ENCODE results near the gene ZDHHC3.

The ZDHHC3 gene

DNA sequence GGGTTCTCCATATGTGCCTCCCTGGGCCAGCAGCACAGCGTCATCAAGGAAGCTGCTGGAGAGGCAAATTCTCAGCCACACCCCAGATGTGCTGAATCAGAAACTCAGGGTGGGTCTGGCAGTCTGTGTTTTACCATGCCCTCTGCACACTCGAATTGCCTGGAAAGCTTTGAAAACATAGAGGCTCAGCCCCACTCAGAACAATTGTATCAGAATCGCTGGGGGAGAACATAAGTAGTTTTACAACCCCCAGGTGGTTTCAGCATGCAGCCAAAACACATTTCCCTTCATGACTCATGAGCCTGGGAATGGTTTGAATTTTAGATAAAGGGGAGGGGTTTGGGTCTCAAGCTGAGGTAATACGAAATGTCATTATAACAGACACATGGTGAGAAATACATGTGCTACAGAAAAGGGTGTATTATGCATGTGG is 92.0 kb downstream of the ZDHHC3 start:
- no peaks in the 10 kb centered on the region for H3K36me3 ChIP-seq (ENCODE audit: control insufficient read depth in 1 of 2, insufficient read depth in 2 of 2, low read depth in 1 of 2, low read length in 2 of 2)
- no peak overlapping the region for H3K4me3 ChIP-seq (ENCODE audit: insufficient read depth in 1 of 2, low read depth in 1 of 2, low read length in 2 of 2)
- H3K9ac ChIP-seq (ENCODE audit: low read length): peak overlapping the region; percentile 11
- no peak overlapping the region for H2BK12ac ChIP-seq (ENCODE audit: low read length in 2 of 2)
- peak overlapping the region; percentile 84 for H2BK5ac ChIP-seq (ENCODE audit: low read depth, low read length, poor library complexity, severe bottlenecking)
- H3K4me1 ChIP-seq (ENCODE audit: control insufficient read depth, insufficient read depth, low read depth, low read length): peaks cover 27% of the 10 kb centered on the region
- peak overlapping the region; percentile 99 for H2AK5ac ChIP-seq (ENCODE audit: low read length, severe bottlenecking)
- no peak overlapping the region for H3K23ac ChIP-seq (ENCODE audit: low read length in 2 of 2)
- H2BK15ac ChIP-seq (ENCODE audit: low read depth, poor library complexity, severe bottlenecking): peak overlapping the region; percentile 85
- H3K27ac ChIP-seq (ENCODE audit: low read length, poor library complexity, severe bottlenecking): peak overlapping the region; percentile 83
- no peaks in the 10 kb centered on the region for H3K9me3 ChIP-seq (ENCODE audit: control insufficient read depth, low read length)
- no peak overlapping the region for H2BK120ac ChIP-seq (ENCODE audit: low read depth, low read length)
- peak; percentile 41 for DNase-seq
- no peaks in the 10 kb centered on the region for H3K79me1 ChIP-seq (replicated peaks; ENCODE audit: low read length, poor library complexity, severe bottlenecking)
- H3K4me2 ChIP-seq (ENCODE audit: low read length, poor library complexity, severe bottlenecking): peak overlapping the region; percentile 32
- peak overlapping the region; percentile 16 for H4K8ac ChIP-seq (ENCODE audit: low read length)
- no peaks in the 10 kb centered on the region for H3K27me3 ChIP-seq (ENCODE audit: control insufficient read depth in 1 of 2, insufficient read depth in 1 of 2, low read length in 2 of 2)
- H4K91ac ChIP-seq (ENCODE audit: low read length): peak overlapping the region; percentile 6
- H3K14ac ChIP-seq (ENCODE audit: low read length in 2 of 2): no peak overlapping the region
- H3K4ac ChIP-seq (ENCODE audit: low read depth in 1 of 2, low read length in 2 of 2): no peak overlapping the region
- no peak overlapping the region for H2AFZ ChIP-seq (ENCODE audit: low read depth, low read length)
- 0% methylated on average over 3 of the region's 4 CpGs for WGBS
- H3K18ac ChIP-seq (ENCODE audit: low read depth in 1 of 2, low read length in 2 of 2): no peak overlapping the region

DNA sequence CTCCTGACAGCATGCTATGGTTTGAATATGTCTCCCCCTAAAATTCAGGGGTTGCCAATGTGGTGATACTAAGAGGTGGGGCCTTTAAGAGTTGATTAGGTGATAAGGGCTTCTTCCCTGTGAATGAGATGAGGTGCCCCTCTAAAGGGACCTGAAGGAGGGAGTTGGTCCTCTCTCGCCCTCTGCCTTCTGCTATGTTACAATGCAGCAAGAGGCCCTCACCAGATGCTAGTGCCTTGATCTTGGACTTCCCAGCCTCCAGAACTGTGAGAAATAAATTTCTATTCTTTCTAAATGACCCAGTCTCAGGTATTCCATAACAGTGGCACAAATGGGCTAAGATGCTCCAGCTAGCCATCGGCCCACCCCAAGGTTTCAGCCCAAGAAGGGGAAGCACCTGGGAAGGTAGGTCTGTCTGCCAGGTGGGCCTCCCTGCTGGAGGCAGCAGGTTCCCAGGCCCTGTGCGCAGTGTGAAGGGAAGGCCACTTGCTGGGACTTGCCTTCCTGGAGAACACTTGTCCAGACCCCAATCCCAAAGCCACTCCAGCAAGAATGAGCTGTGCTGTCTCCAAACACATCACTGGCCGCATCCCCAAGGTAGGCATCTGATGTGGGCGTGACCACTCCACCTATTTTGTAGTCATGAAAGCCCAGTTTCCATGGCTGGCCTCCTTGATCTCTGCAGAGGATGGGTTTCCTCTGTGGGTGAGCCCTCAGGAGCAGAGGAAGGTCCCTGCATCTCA is 92.6 kb downstream of the ZDHHC3 start:
- H3K27me3 ChIP-seq (ENCODE audit: control insufficient read depth in 1 of 2, insufficient read depth in 1 of 2, low read length in 2 of 2): no peaks in the 10 kb centered on the region
- no peaks in the 10 kb centered on the region for H3K9me3 ChIP-seq (ENCODE audit: control insufficient read depth, low read length)
- no peaks in the 10 kb centered on the region for H3K79me1 ChIP-seq (replicated peaks; ENCODE audit: low read length, poor library complexity, severe bottlenecking)
- peak overlapping the region; percentile 11 for H3K9ac ChIP-seq (ENCODE audit: low read length)
- no peak for DNase-seq
- H3K14ac ChIP-seq (ENCODE audit: low read length in 2 of 2): peak overlapping the region in 1 of 2 experiments; percentile 23
- H2BK15ac ChIP-seq (ENCODE audit: low read depth, poor library complexity, severe bottlenecking): peak overlapping the region; percentile 85
- H4K8ac ChIP-seq (ENCODE audit: low read length): no peak overlapping the region
- H3K36me3 ChIP-seq (ENCODE audit: control insufficient read depth in 1 of 2, insufficient read depth in 2 of 2, low read depth in 1 of 2, low read length in 2 of 2): no peaks in the 10 kb centered on the region
- 94% methylated on average over 5 of the region's 5 CpGs for WGBS
- H2BK5ac ChIP-seq (ENCODE audit: low read depth, low read length, poor library complexity, severe bottlenecking): peak overlapping the region; percentile 84
- H2AK5ac ChIP-seq (ENCODE audit: low read length, severe bottlenecking): peak overlapping the region; percentile 99
- peak overlapping the region in 1 of 2 experiments; percentile 65 for H3K23ac ChIP-seq (ENCODE audit: low read length in 2 of 2)
- H3K27ac ChIP-seq (ENCODE audit: low read length, poor library complexity, severe bottlenecking): peak overlapping the region; percentile 83
- peak overlapping the region; percentile 6 for H4K91ac ChIP-seq (ENCODE audit: low read length)
- peak overlapping the region in 1 of 2 experiments; percentile 50 for H3K18ac ChIP-seq (ENCODE audit: low read depth in 1 of 2, low read length in 2 of 2)
- peak overlapping the region in 1 of 2 experiments; percentile 48 for H3K4me3 ChIP-seq (ENCODE audit: insufficient read depth in 1 of 2, low read depth in 1 of 2, low read length in 2 of 2)
- peak overlapping the region in 1 of 2 experiments; percentile 43 for H2BK12ac ChIP-seq (ENCODE audit: low read length in 2 of 2)
- no peak overlapping the region for H2BK120ac ChIP-seq (ENCODE audit: low read depth, low read length)
- H3K4ac ChIP-seq (ENCODE audit: low read depth in 1 of 2, low read length in 2 of 2): no peak overlapping the region
- H3K4me2 ChIP-seq (ENCODE audit: low read length, poor library complexity, severe bottlenecking): peak overlapping the region; percentile 32
- no peak overlapping the region for H2AFZ ChIP-seq (ENCODE audit: low read depth, low read length)
- H3K4me1 ChIP-seq (ENCODE audit: control insufficient read depth, insufficient read depth, low read depth, low read length): peaks cover 27% of the 10 kb centered on the region

DNA sequence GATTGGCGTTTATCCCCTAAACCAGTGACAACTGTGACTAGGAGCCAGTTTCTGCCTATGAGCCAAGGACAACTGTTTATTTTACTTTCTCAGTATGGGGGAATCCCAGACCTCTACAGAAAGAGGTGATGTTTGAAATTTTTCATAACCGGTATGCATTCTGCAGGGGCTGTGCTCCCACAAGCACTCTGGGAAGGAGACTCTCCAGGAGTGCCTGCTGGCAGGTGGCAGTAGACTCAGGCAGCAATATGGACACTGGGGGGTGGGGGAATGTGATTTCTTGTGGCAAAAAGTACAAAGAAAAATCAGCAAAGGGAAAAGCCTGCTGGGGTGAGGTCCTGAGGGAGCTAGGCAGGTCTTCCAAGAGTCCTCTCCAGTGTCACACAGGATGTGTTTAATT is 95.7 kb downstream of the ZDHHC3 start:
- no peak overlapping the region for H3K14ac ChIP-seq (ENCODE audit: low read length in 2 of 2)
- no peak overlapping the region for H4K91ac ChIP-seq (ENCODE audit: low read length)
- H3K9ac ChIP-seq (ENCODE audit: low read length): no peak overlapping the region
- H2AK5ac ChIP-seq (ENCODE audit: low read length, severe bottlenecking): no peak overlapping the region
- no peak overlapping the region for H2BK5ac ChIP-seq (ENCODE audit: low read depth, low read length, poor library complexity, severe bottlenecking)
- H3K27ac ChIP-seq (ENCODE audit: low read length, poor library complexity, severe bottlenecking): no peak overlapping the region
- 75% methylated on average over 2 of the region's 2 CpGs for WGBS
- no peak overlapping the region for H3K4me2 ChIP-seq (ENCODE audit: low read length, poor library complexity, severe bottlenecking)
- no peak overlapping the region for H2BK12ac ChIP-seq (ENCODE audit: low read length in 2 of 2)
- H2AFZ ChIP-seq (ENCODE audit: low read depth, low read length): no peak overlapping the region
- H4K8ac ChIP-seq (ENCODE audit: low read length): no peak overlapping the region
- H3K4me1 ChIP-seq (ENCODE audit: control insufficient read depth, insufficient read depth, low read depth, low read length): peaks cover 17% of the 10 kb centered on the region
- H2BK15ac ChIP-seq (ENCODE audit: low read depth, poor library complexity, severe bottlenecking): no peak overlapping the region
- H3K27me3 ChIP-seq (ENCODE audit: control insufficient read depth in 1 of 2, insufficient read depth in 1 of 2, low read length in 2 of 2): no peaks in the 10 kb centered on the region
- no peak overlapping the region for H3K4ac ChIP-seq (ENCODE audit: low read depth in 1 of 2, low read length in 2 of 2)
- no peak overlapping the region for H3K4me3 ChIP-seq (ENCODE audit: insufficient read depth in 1 of 2, low read depth in 1 of 2, low read length in 2 of 2)
- no peaks in the 10 kb centered on the region for H3K36me3 ChIP-seq (ENCODE audit: control insufficient read depth in 1 of 2, insufficient read depth in 2 of 2, low read depth in 1 of 2, low read length in 2 of 2)
- no peak overlapping the region for H2BK120ac ChIP-seq (ENCODE audit: low read depth, low read length)
- no peak for DNase-seq
- H3K9me3 ChIP-seq (ENCODE audit: control insufficient read depth, low read length): no peaks in the 10 kb centered on the region
- H3K18ac ChIP-seq (ENCODE audit: low read depth in 1 of 2, low read length in 2 of 2): no peak overlapping the region
- no peaks in the 10 kb centered on the region for H3K79me1 ChIP-seq (replicated peaks; ENCODE audit: low read length, poor library complexity, severe bottlenecking)
- peak overlapping the region in 1 of 2 experiments; percentile 64 for H3K23ac ChIP-seq (ENCODE audit: low read length in 2 of 2)

DNA sequence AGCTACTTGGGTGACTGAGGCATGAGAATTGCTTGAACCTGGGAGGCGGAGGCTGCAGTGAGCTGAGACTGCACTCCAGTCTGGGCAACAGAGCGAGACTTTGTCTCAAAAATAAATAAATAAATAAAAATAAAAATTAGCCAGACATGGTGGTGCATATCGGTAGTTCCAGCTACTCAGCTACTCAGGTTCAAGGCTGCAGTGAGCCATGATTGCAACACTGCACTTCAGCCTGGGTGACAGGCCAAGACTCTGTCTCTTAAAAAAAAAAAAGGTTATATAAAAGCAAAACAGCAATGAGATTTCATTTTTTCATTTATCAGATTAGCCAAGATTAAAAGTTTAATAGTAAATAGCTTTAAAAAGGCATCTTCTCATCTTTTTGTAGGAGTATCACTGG is 98.6 kb downstream of the ZDHHC3 start:
- H2AK5ac ChIP-seq (ENCODE audit: low read length, severe bottlenecking): no peak overlapping the region
- H4K91ac ChIP-seq (ENCODE audit: low read length): no peak overlapping the region
- H3K18ac ChIP-seq (ENCODE audit: low read depth in 1 of 2, low read length in 2 of 2): no peak overlapping the region
- no peaks in the 10 kb centered on the region for H3K27me3 ChIP-seq (ENCODE audit: control insufficient read depth in 1 of 2, insufficient read depth in 1 of 2, low read length in 2 of 2)
- no peak overlapping the region for H3K23ac ChIP-seq (ENCODE audit: low read length in 2 of 2)
- H3K4me3 ChIP-seq (ENCODE audit: insufficient read depth in 1 of 2, low read depth in 1 of 2, low read length in 2 of 2): no peak overlapping the region
- no peak overlapping the region for H3K14ac ChIP-seq (ENCODE audit: low read length in 2 of 2)
- no peak overlapping the region for H3K9ac ChIP-seq (ENCODE audit: low read length)
- no peak overlapping the region for H4K8ac ChIP-seq (ENCODE audit: low read length)
- H3K4me2 ChIP-seq (ENCODE audit: low read length, poor library complexity, severe bottlenecking): no peak overlapping the region
- no peak overlapping the region for H2BK15ac ChIP-seq (ENCODE audit: low read depth, poor library complexity, severe bottlenecking)
- no peak overlapping the region for H3K4ac ChIP-seq (ENCODE audit: low read depth in 1 of 2, low read length in 2 of 2)
- no peak for DNase-seq
- no peak overlapping the region for H2BK12ac ChIP-seq (ENCODE audit: low read length in 2 of 2)
- H3K9me3 ChIP-seq (ENCODE audit: control insufficient read depth, low read length): no peaks in the 10 kb centered on the region
- no peaks in the 10 kb centered on the region for H3K79me1 ChIP-seq (replicated peaks; ENCODE audit: low read length, poor library complexity, severe bottlenecking)
- H3K36me3 ChIP-seq (ENCODE audit: control insufficient read depth in 1 of 2, insufficient read depth in 2 of 2, low read depth in 1 of 2, low read length in 2 of 2): no peaks in the 10 kb centered on the region
- peaks cover 2% of the 10 kb centered on the region for H3K4me1 ChIP-seq (ENCODE audit: control insufficient read depth, insufficient read depth, low read depth, low read length)
- H2AFZ ChIP-seq (ENCODE audit: low read depth, low read length): no peak overlapping the region
- no peak overlapping the region for H2BK5ac ChIP-seq (ENCODE audit: low read depth, low read length, poor library complexity, severe bottlenecking)
- WGBS: 100% methylated on average over 1 of the region's 3 CpGs
- H2BK120ac ChIP-seq (ENCODE audit: low read depth, low read length): no peak overlapping the region
- H3K27ac ChIP-seq (ENCODE audit: low read length, poor library complexity, severe bottlenecking): no peak overlapping the region

Data from mesenchymal stem cell (in vitro differentiated cells and primary cell).